NCI-H446 treated with DMSO at 0.1 percent for 48 hours (cell line): ENCODE measurements around the gene SEL1L2.

ENCODE experiments used
- DNase-seq: peaks from one replicate; lab custom pipeline; 2025; lab: John Stamatoyannopoulos, UW

SEL1L2 gene

GRCh38 chr20:13863244-13863643 lies 127.2 kb downstream of the SEL1L2 start:
- no peak for DNase-seq

DNA sequence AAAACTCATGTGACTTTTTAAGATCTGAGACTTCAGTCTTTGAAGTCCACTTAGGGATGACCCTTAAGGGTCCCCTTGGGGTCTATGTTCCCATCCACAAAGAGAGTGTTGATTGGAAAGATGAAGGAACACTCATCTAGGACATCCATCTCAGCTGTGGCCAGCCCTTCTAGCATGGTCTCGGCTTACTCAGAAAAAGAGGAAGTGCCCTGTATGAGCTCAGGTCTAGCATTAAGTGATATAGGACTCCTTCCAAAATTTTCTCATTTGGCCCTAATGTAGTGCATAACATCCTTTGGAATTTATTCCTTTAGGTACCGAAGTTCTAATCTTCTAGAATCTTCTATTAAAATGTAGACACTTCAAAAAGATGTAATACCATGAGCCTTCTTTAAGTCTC lies 128.2 kb downstream of the SEL1L2 start:
- DNase-seq: no peak

DNA sequence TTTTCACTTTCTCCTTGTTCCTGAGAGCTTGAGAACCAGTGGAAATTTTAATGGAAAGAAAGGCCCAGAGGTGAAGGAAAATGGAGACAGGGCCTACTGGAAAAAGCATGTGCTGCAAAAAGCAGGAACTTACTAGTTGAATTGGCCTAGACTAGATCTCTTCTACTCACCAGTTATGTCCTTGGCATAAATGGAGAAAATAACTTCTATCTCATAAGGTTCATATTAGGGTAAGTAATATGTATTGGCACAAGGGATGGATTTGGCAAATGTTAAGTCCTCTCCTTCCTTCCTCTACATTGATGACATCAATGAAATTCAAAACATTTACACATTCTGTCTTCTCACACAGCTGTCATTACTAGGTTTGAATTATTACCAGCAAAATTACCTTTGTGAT lies 131.5 kb downstream of the SEL1L2 start:
- peak; percentile 64 for DNase-seq

DNA sequence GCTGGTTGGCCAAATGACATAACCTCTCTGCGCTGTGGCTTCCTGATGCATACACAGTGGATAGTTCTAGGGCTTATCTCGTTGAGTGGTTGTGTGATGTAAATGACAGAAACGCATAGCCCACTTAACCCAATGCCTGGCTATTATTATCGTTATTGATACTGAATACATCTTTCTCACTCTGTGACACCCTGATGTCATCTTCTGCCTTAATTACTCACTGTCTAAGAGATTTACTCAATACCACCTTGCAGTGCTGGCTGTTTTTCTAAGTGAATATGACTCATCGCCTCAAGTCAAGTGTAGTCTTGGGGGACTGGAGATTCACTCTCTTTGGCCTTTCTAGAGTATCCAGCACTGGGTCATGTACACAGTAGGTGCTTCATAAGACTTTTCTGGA lies 132.0 kb downstream of the SEL1L2 start:
- DNase-seq: no peak

DNA sequence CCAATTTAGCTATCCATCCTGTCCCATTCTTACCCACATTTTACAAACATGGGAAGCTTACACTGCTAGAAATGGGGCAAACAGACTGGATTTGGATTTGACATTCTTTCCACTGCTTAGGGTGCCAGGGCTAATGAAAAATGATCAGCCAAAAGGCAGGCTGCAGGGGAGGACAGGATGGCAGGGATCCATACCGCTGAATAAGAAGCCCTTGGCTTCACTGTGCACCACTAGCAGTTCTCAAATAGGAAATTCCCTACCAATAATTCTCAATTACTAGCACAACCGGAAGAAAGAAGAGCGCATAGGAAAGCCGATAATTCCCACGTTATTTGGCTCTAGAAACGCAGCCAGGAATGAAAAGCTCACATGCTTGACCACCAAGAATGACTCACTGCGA lies 132.5 kb downstream of the SEL1L2 start:
- peak; percentile 54 for DNase-seq

GRCh38 chr20:13857304-13857703 lies 133.1 kb downstream of the SEL1L2 start:
- DNase-seq: peak; percentile 28

DNA sequence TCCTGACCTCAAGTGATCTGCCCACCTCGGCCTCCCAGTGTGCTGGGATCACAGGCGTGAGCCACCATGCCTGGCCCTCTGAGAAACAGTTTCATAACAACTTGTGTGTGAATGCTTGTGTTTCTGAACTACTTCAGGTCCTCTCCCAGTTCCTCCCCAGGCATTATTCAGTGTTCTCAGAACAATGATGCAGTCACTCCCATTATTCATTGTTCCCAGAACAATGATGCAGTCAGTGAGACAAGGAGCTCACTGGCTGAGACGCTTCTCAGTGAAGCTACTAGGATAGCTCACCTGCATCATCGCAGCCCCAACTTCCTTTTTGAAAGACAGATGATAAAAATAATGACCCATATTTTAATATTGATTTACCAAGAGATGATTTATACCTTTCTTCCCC lies 134.1 kb downstream of the SEL1L2 start:
- no peak for DNase-seq

- no peak for DNase-seq
Measured at GRCh38 chr20:13855613-13856012, 134.8 kb downstream of the SEL1L2 start.

DNA sequence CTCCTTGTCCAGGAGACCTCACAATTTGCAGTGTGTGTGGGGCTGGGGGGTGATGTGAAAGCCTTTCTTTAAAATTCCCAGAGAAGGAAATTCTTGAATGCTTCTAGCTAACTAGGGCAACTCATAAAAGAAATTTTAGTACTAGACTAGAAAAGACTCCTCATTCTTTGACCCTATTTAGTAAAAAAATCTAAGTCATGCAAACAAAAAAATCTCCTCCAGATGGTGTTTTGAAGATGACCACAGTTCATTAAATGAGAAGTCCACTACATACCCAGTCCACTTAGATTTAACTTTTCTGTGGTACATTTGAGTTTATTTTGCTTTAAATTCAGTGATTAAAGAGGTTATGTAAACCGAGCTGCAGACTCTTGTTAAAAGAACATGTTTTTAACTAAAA lies 138.1 kb downstream of the SEL1L2 start:
- DNase-seq: no peak

DNA sequence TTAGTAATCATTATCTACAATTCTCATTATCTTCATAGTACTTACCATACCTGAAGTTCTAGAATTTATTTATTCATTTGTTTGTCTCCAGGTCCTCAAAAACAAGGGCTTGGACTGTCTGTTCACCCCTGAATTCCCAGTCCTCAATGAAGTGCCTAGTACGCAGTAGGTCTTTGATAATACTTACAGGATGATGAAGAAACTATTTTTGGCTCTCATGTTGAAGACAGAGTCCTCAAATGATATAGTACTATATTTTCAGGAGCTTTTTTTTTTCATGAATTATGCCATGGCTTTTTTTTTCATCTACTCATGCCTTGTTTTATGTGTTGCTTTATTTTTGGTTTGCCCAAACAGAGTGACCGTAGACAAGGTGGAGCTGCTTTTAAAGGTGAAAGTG lies 139.1 kb downstream of the SEL1L2 start:
- DNase-seq: no peak

DNA sequence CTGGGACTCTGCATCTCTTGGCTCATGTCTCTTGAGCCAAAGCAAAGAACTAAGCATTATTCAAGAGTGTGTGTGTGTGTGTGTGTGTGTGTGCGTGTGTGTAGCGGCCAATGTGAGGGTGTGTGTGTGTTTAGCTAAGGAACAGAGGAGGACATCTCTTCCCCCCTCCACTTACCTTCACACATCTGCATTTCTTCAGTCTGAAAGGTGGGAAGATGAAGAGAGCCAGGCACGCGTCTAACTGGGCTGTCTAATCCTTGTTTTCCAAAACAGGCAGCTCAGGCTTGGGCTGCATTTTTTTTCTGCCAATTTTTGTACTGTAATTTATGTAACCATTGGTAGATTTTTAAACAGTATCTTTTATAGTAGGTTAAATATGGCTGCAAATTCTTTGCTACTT lies 146.1 kb downstream of the SEL1L2 start:
- no peak for DNase-seq

DNA sequence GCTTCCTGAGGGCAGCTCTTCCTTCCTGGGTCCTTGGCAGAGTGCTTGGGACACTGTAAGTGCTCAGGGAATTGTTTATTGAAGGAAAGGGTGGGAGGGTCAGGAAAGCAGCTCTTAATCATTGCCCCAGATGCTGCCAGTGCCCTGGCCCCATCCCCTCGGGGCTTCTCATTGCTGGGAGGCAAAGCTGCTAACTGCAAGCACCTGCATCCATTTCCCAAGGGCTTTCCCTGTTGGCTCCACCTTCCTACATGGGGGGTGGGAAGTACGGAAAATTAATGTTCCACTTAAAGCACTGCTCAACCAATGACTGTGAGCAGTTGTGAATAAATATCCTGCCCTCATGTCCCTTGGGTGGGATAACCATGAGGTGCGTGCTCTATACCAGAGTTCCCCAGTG lies 149.2 kb downstream of the SEL1L2 start:
- DNase-seq: no peak

GRCh38 chr20:13840093-13840465 lies 150.3 kb downstream of the SEL1L2 start:
- no peak for DNase-seq

GRCh38 chr20:13839421-13840092 lies 150.9 kb downstream of the SEL1L2 start:
- no peak for DNase-seq

GRCh38 chr20:13838664-13839063 lies 151.8 kb downstream of the SEL1L2 start:
- no peak for DNase-seq

DNA sequence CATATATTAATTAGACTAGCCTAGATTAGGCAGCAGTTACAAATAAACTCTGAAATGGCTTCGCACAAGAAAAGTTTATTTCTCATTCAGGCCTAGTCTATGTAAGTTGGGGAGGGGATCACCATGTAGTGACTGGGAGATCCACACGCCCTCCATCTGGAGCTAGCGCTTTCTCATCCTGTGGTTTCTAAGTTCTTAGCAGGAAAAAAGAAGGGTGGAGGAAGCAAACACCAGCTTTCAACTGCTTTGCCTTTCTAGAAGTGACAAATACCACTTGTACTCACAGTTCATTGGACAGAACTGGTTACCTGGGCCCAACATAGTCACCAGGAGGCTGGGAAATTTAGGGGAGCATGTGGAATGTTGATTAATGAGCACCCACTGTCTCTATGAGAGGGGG lies 158.9 kb downstream of the SEL1L2 start:
- DNase-seq: no peak

- DNase-seq: no peak
Measured at GRCh38 chr20:13825465-13825864, 164.9 kb downstream of the SEL1L2 start.

GRCh38 chr20:13824459-13824858 lies 166.0 kb downstream of the SEL1L2 start:
- no peak for DNase-seq

- no peak for DNase-seq
Measured at GRCh38 chr20:13822459-13822858, 168.0 kb downstream of the SEL1L2 start.

DNA sequence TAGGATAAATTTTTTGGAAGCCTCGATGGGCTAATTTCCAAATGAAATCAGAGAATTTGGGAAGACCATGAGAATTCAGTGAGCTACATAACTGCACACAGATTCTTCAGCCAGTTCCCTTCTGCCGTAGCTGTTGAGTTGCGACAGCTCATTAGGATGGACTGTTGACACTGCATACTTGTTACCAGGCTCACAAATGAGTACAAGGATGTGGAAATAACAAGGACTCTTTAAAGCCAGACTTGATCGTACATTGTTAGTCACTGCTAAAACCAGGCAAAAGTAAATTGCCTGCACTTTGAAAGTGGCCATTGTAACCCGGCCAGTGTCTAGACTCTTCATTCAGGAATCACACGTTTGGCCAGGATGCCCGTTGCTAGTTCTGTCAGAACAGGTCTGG lies 168.5 kb downstream of the SEL1L2 start:
- DNase-seq: no peak

GRCh38 chr20:13819885-13820645 lies 170.3 kb downstream of the SEL1L2 start:
- DNase-seq: peak; percentile 13

DNA sequence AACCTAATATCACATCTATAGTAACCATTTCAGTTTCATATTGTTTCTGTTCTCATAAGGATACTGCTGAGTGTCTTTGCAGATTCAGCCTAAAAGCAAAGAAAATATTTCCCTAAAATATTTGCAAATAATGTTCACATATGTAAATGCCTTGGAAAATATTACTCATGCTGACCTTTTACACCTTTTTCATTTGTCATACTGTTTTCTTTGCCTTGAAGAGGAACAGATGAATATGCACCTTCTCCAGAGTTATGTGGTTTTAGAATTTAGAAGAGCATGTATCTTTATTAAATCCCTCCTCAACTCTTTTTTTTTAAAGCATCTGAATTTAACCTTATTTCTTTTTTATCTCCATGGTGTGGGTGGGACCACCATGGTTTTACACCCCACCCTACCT lies 173.1 kb downstream of the SEL1L2 start:
- no peak for DNase-seq

- no peak for DNase-seq
Measured at GRCh38 chr20:13816757-13817156, 173.7 kb downstream of the SEL1L2 start.

GRCh38 chr20:13814672-13815071 lies 175.7 kb downstream of the SEL1L2 start:
- DNase-seq: no peak
